KOPT-K1 (cell line): ENCODE data around the gene PKP3.
A peak's percentile ranks its signal among the peaks of the same experiment; 100 is the strongest.

Source experiments
- H3K27ac ChIP-seq: fragments of 200-600 bp; sonication (generic); 2 replicates; pipeline ENCODE4 v1.5.1; 2016; ENCODE audit warnings: antibody characterized with exemption, mild to moderate bottlenecking, low read depth, low read length; ENCODE audit not compliant: poor library complexity, severe bottlenecking
- H3K36me3 ChIP-seq: fragments of 200-600 bp; sonication (generic); 2 replicates; pipeline ENCODE4 v1.5.1; 2017; ENCODE audit warnings: antibody characterized with exemption, mild to moderate bottlenecking, low read length, moderate library complexity; ENCODE audit not compliant: insufficient read depth
- H3K9me3 ChIP-seq: fragments of 200-600 bp; sonication (generic); 2 replicates; pipeline ENCODE4 v1.5.1; 2017; ENCODE audit warnings: antibody characterized with exemption, low read length, mild to moderate bottlenecking; ENCODE audit not compliant: insufficient read depth, poor library complexity, severe bottlenecking

Gene PKP3

DNA sequence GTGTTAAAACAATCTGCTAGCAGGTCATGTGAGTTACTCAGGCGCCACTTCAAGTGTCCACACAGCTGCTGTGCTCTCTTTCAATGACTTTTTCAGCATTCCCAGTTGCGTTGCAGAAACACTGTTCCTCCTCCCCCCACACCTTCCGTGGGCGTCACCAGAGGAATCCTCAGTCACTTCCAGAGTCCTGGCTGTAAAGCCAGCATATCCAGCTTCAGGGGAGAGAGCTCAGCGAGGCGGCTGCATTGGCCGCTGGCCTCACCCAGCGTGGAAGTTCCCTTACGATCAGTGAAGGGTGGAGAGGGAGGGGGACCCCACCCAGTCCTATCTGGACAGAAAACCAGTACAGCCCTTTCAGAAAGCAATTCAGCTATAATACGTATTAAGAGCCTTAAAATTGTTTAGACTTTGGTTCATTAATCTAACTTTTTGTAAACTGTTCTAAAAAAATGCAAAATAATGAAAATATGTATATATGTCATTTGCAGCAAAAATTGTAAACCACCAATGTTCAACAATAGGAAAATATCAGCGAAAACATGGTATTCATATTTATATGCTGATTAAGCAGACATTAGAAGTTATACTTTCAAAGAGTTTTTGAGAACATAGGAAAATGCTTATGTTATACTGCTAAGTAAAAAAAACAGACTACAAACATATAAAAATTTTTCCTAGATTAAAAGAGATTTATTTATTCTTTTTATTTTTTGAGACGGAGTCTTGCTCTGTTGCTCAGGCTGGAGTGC is 50.6 kb downstream of the PKP3 start:
- Histone ChIP-seq H3K9me3 (no peaks in the 10 kb centered on the region), H3K36me3 (no peaks in the 10 kb centered on the region), H3K27ac (no peak overlapping the region)

DNA sequence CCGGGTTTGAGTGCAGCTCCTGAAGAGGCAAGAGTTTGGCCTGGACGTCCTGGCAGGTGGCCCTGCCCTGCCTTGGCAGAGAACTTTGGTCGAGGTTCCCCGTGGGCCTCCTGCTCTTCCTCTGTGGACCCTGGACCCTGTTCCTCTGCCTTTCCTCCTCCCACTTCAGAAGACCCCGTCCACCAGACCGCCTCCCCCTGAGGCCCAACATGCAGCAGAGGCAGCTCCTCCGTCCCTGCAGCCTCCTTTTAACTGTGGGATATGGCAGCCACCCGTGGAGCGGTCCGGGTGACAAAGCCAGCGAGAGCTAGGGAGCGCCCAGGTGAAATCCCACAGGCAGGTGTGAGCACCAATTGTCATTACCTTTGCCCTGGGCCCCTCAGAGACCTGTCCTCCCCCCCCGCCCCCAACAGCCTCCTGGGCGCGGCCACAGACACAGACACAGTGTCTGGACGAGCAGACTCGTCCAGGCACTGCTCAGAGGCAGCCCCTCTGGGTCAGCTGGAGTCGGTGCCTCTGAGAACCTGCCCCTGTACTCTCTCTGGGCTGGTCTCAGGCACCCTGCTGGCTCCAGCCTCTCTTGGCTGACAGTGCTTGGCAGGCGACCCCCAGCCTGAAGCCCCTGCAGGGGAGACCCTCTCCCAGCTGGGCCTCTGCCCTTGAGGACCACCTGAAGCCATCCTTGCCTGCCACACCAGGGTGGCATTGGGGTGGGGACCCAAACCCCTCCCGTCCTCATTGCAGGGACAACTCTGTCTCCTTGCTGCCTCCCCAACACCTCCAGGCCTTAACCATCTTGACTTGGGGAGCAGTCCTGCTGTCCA is 52.0 kb downstream of the PKP3 start:
- Histone ChIP-seq H3K9me3 (no peaks in the 10 kb centered on the region), H3K36me3 (no peaks in the 10 kb centered on the region), H3K27ac (no peak overlapping the region)

DNA sequence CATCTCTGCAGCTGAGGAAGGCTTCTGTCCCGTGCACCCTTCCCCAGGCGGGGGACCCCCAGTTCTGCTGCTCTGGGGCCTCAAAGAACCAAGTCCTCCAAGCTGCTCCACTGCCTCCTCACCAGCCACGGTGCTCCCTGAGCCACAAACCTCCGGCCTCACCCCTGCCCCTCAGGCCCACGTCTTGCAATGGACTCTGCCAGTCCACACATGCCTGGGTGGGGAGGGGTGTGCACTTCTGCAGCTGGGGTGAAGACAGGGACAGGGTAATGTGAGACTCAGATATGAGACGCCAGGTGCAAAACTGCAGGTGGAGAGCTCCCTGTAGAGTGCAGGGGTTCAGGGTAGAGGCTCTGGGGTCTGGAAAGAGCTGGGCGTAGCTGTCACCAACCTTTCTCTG is 52.9 kb downstream of the PKP3 start:
- Histone ChIP-seq H3K27ac (no peak overlapping the region), H3K9me3 (no peaks in the 10 kb centered on the region), H3K36me3 (peaks cover under 1% of the 10 kb centered on the region; the same call in 1 of the 2 replicates)

DNA sequence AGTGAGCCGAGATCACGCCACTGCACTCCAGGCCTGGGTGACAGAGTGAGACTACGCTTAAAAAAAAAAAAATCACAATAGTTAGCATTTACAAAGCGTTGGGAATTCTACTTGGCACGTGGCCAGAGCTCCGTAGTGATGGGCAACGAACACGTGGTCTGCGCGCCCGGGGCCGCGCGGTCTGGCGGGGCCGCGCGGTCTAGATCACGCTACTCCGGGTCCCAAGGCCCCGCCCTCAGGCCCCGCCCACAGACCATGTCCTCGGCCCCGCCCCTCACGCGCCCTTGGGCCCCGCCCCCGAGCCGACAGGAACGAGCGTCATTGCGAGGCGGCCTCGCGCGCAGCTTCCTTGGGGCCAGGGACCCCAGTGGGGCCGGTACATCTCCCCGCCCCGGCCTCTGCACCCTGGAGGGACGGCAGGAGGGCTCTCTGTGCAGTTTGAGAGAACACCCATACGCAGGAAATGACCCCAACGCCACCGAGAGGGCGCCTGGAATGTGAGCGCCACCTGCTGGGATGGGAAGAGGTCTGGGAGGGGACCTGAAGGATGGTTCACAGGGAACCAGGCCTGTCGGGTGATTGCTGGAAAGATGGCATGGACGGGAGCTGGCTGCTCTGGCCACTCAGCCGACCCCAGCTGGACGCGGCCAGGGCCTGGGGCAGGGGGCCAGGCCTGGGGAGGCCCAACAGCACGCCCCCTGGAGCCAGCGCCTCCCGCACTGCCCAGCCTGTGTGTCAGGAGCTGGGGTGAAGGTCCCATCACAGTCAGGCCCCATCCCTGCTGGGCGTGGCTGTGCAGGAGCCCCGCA is 54.1 kb downstream of the PKP3 start:
- Histone ChIP-seq H3K9me3 (no peaks in the 10 kb centered on the region), H3K36me3 (peaks cover 12% of the 10 kb centered on the region), H3K27ac (peak overlapping the region; percentile 75)

DNA sequence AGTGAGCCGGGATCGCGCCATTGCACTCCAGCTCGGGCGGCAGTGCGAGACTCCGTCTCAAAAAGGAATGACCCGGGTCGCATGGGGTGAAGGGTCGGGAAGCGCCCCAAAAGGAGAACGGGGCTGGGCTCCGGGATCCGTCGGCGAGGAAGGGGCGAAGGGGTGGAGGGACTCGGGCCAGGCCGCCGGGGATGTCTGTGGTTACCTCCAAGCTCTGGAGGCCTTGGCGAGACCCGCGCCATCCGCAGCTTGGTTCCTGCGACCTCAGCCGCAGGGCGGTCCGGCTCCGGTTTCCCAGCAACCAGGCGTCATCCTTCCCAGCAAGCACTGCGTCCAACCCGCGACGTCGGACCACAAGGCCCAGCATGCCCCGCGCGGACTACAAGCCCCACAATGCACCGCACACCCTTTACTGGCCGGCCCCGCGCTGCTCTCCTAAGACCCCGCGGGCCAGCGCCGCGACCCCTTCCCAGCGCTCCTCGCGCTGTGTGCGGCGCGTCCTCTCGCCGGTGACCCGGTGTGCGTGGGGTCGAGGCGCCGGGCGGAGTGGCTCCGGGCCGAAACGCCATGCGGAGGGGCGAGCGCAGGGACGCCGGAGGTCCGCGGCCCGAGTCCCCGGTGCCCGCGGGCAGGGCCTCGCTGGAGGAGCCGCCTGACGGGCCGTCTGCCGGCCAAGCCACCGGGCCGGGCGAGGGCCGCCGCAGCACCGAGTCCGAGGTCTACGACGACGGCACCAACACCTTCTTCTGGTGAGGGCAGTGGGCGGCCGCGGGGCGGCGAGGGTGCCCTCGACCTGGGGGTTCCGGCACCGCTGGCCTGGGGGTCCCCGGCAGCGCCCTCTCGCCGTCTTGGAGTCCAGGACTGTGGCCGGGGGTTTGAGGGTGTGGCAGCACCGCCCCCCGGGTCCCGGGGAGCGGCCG is 56.1 kb downstream of the PKP3 start, which contains the start of gene PTDSS2:
Gene PTDSS2, plus strand, starts transcription at position 391 of the 920 bp plus-strand sequence. Its CDS starts 177 bp downstream, at position 568.
- Histone ChIP-seq H3K27ac (peak within 1 kb of the TSS; percentile 68), H3K36me3 (peaks cover 29% of the 10 kb centered on the region), H3K9me3 (no peaks in the 10 kb centered on the region)

DNA sequence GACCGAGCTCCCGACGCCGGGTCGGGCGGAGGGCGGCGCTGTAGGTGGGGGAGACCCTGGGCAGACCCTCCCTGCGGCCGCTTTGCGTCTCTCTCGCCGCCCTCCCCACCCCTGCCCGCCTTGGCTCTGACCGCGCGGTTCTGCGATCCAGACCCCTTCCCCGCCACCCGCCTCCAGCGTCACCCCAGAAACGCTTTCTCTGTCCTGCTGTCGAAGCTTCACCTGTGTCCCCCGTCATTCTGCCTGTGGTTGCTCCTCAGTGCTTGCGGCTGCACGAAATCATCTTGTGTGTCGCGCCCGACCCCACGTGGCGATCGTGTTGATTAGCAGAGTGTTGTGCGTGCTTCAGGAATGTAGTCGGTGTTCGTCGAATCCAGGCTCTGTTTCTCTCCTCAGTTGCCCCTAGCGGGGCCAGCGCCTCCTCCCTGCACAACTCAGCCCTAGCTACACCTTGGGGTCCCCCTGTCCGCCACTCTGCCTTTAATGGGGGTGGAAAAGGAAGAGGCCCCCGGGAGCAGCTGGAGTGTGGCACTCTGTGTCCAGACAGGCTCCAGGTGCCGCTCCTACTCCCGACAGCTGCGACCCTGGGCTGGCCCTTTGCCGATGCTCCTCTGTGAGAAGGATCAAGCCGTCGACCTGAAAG is 56.9 kb downstream of the PKP3 start:
- H3K36me3 ChIP-seq, result peaks cover 37% of the 10 kb centered on the region
- no peaks in the 10 kb centered on the region for H3K9me3 ChIP-seq
- peak overlapping the region; percentile 68 for H3K27ac ChIP-seq

DNA sequence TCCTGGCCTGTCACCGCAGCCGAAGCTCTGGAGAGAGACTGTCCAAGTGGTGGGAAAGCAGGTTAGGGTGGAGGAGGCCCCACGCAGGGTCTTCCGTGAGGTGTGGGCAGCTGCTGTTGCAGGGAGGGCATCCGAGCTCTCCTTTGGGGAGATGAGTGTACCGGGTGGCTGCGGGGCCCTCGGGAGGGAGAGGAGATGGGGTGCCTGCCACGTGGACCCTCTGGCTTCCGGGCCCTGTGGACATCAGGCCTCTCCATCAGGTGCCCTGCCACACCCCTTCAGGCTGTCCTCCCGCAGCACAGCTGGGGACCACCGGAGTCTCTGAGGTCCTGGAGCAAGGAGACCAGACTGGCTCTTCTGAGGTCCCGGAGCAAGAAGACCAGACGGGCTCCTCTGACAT is 57.7 kb downstream of the PKP3 start:
- H3K36me3 ChIP-seq, result peaks cover 45% of the 10 kb centered on the region
- H3K27ac ChIP-seq, result no peak overlapping the region

DNA sequence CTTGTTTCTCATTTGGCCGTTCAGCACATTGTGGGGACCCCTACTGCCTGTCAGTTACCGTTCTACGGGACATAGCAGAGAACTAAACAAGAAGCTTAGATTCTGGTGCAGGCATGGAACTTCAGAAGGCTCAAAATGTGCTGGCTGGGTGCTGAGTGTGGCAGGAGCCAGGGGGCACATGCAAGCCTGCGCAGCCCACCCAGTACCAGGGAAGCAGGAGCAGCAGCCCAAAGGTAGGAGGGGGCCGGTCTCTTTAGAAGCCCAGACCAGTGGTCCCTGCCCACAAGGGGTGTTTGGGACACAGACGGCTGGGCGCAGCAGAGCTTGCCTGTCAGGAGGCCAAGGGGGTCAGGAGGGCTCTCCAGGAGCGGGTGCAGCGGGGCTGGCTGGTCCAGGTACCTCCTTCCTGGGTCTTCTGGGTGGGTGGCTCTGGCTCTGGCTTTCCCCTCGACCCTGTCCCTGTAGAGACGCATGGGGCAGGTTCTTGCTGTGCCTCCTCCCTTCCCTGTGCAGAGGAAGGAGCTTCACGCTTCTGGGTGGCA is 58.3 kb downstream of the PKP3 start:
- Histone ChIP-seq H3K36me3 (peaks cover 50% of the 10 kb centered on the region), H3K27ac (no peak overlapping the region), H3K9me3 (no peaks in the 10 kb centered on the region)

More for the DNA sequence above, 57.7 kb downstream of the PKP3 start:
- H3K9me3 ChIP-seq, result no peaks in the 10 kb centered on the region

DNA sequence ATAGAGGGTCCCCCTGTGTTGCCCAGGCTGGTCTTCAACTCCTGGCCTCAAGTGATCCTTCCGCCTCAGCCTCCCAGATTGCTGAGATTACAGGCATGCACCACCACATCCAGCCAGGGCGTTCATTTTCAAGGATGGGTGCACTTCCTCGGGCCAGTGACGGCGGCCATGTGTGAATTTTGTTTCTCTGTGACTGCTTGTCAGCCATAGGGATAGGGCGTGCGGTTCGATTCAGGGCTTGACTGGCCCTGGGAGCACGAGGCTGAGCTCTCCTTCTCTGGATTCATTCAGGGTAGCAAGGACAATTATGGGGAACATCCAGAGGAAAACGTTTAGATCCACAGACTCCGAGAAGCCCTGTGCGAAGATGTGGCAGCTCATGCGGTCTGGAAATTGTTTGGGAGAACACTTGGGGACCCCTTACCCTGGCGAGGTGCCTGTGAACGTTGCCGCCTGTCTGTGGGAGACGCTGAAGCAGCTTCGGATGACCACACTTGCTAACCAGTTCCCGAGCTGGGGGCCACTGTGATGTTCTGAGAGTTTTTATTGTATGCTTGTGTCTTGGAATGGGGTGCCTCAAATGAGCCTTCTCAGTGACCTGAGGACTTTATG is 59.0 kb downstream of the PKP3 start:
- H3K27ac ChIP-seq, result no peak overlapping the region
- H3K36me3 ChIP-seq, result peaks cover 56% of the 10 kb centered on the region
- no peaks in the 10 kb centered on the region for H3K9me3 ChIP-seq

DNA sequence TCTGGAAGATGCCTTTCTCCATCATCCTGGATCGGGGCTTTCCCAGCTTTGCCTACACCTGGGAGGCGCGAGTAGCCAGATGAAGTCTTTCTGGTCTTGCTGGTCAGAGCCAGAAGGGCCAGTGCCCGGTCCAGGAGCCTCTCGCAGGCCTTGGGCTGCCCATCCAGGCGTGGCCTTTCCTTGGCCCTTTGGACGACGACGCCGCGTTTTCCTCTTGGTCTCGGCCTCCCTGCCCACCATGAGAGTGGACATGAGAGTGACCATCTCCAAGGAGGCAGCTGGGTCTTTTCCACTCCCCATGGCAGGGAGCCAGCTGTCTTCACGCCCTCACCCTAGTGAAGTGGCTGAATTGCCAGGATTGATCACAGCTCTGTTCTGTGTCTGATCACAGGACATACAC is 59.6 kb downstream of the PKP3 start:
- H3K9me3 ChIP-seq, result no peaks in the 10 kb centered on the region
- H3K36me3 ChIP-seq, result peaks cover 58% of the 10 kb centered on the region
- no peak overlapping the region for H3K27ac ChIP-seq

DNA sequence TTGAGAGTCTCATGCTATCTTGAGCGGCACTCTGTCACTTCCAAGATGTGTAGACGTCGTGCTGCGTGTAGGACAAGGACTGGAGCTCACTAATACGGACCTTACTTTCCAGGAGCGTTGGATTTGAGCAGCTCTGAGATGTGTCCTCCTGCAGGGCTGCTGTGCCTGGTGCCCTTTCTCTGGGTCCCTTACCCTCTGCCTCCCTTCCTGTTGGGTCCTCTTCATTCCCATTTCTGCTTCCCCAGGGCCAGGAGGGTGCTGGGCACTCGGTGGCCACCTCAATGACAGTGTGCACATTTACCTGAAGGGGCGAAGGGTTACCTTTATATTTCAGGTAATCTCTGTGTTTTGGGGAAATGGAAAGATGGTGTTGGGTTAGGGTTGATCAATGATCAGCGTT is 60.0 kb downstream of the PKP3 start:
- Histone ChIP-seq H3K9me3 (no peaks in the 10 kb centered on the region), H3K27ac (no peak overlapping the region), H3K36me3 (peaks cover 62% of the 10 kb centered on the region)
